GM12874 (cell line): ENCODE measurements around the gene CEP20.

Source experiments
- CTCF ChIP-seq: IDR thresholded peaks from 2 replicates; pipeline ENCODE4 v1.5.1; 2011; ENCODE audit warnings: low read depth, mild to moderate bottlenecking, control low read depth, low read length, moderate library complexity; ENCODE audit not compliant: insufficient read depth

The CEP20 gene

GRCh38 chr16:15894571-15895374 is 6.4 kb upstream of the CEP20 start:
- TF ChIP-seq CTCF: no peak

GRCh38 chr16:15891508-15891907 is 3.1 kb upstream of the CEP20 start:
- no peak for TF ChIP-seq CTCF

- TF ChIP-seq CTCF: no peak
Observed at GRCh38 chr16:15887283-15887682, 1.1 kb downstream of the CEP20 start.

GRCh38 chr16:15886078-15886477 is 2.3 kb downstream of the CEP20 start:
- TF ChIP-seq CTCF: no peak

GRCh38 chr16:15885560-15886001 is 2.8 kb downstream of the CEP20 start:
- no peak for TF ChIP-seq CTCF

GRCh38 chr16:15882563-15882962 is 5.8 kb downstream of the CEP20 start:
- TF ChIP-seq CTCF: no peak

- no peak for TF ChIP-seq CTCF
Observed at GRCh38 chr16:15881794-15882379, 6.5 kb downstream of the CEP20 start.
